ENCODE data around the gene HARBI1.
A peak's percentile ranks its signal among the peaks of the same experiment; 100 is the strongest.

HARBI1 gene

DNA sequence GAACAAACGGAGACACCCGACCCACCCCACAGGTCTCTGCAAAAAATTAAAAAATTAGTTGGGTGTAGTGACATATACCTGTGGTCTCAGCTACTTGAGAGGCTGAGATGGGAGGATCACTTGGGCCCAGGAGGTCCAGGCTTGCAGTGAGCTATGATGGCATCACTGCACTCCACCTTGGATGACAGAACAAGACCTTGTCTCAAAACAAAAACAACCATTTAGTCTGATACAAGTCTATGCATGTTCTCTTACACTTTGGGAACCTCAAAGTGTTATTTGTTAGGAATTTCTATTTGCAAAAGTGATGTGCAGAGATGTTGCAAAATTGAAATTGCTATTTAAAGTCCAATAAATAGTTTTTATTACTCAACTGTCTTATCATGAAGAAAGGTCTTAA lies 14.6 kb upstream of the HARBI1 start:
- H3K9ac ChIP-seq (ENCODE audit: low read depth, low read length), result no peak overlapping the region
- H3K4me1 ChIP-seq (ENCODE audit: insufficient read depth, low read length), result no peaks in the 10 kb centered on the region
- no peak overlapping the region for H3K27ac ChIP-seq (ENCODE audit: low read length)
- H3K9me3 ChIP-seq (ENCODE audit: insufficient read depth, low read depth, low read length), result no peaks in the 10 kb centered on the region
- H3K4me3 ChIP-seq (ENCODE audit: low read length), result no peak overlapping the region
- H3K36me3 ChIP-seq (ENCODE audit: insufficient read depth, low read depth, low read length), result peaks cover 29% of the 10 kb centered on the region
- no peaks in the 10 kb centered on the region for H3K27me3 ChIP-seq (ENCODE audit: insufficient read depth, low read length)

GRCh38 chr11:46630237-46630636 lies 13.2 kb upstream of the HARBI1 start:
- Histone ChIP-seq H3K27me3 (ENCODE audit: insufficient read depth, low read length) (no peaks in the 10 kb centered on the region), H3K36me3 (ENCODE audit: insufficient read depth, low read depth, low read length) (peaks cover 34% of the 10 kb centered on the region; the same call in 1 of the 2 replicates), H3K4me1 (ENCODE audit: insufficient read depth, low read length) (no peaks in the 10 kb centered on the region), H3K27ac (ENCODE audit: low read length) (no peak overlapping the region), H3K9ac (ENCODE audit: low read depth, low read length) (no peak overlapping the region), H3K4me3 (ENCODE audit: low read length) (no peak overlapping the region), H3K9me3 (ENCODE audit: insufficient read depth, low read depth, low read length) (no peaks in the 10 kb centered on the region)

DNA sequence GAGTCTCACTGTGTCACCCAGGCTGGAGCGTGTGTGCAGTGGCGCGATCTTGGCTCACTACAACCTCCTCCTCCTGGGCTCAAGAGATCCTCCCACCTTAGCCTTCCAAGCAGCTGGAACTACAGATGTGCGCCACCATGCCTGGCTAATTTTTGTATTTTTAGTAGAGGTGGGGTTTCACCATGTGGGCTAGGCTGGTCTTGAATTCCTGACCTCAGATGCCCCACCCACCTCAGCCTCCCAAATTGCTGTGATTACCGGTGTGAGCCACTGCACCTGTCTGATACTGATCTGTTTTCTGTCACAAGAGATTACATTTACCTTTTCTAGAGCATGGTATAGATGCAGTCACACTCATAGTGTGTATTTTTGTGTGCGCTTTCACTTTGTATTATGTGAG lies 11.9 kb upstream of the HARBI1 start:
- Histone ChIP-seq H3K4me3 (ENCODE audit: low read length) (no peak overlapping the region), H3K9ac (ENCODE audit: low read depth, low read length) (no peak overlapping the region), H3K27me3 (ENCODE audit: insufficient read depth, low read length) (no peaks in the 10 kb centered on the region), H3K4me1 (ENCODE audit: insufficient read depth, low read length) (no peaks in the 10 kb centered on the region), H3K36me3 (ENCODE audit: insufficient read depth, low read depth, low read length) (peaks cover 46% of the 10 kb centered on the region), H3K9me3 (ENCODE audit: insufficient read depth, low read depth, low read length) (no peaks in the 10 kb centered on the region), H3K27ac (ENCODE audit: low read length) (no peak overlapping the region)

DNA sequence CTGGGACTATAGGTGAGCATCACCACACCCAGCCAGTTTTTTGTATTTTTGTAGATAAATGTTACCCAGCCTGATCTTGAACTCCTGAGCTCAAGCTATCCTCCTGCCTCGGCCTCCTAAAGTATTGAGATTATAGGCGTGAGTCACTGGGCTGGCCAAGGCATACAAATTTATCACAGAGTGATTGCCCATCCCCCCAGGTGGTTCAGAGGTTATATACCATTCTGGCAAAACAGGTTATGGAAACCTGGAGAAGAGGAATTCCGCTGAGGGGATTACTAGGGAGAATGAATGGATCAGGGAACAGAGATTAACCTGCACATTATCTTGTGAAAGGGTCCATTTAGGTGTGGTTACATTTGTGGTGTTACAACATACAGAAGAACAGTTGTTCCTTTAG lies 8.4 kb upstream of the HARBI1 start:
- peaks cover 40% of the 10 kb centered on the region for H3K36me3 ChIP-seq (ENCODE audit: insufficient read depth, low read depth, low read length)
- no peak overlapping the region for H3K27ac ChIP-seq (ENCODE audit: low read length)

DNA sequence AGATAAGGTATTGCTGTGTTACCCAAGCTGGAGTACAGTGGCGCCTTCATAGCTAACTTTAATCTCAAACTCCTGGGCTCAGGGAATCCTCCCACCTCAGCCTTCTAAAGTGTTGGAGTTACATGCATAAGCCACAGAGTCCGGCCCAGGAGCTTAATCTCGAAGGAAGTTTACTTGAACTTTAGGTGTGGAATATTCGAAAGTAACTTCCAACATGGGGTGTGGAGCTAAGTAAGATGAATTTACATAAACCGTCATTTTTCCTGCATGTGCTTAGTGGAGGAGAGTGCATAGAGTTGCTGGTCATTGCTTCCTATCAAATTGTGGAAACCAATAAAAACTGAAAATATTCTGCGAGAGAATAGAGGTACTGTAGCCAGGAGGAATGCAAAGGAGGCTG lies 1.8 kb upstream of the HARBI1 start:
- Histone ChIP-seq H3K27me3 (ENCODE audit: insufficient read depth, low read length) (no peaks in the 10 kb centered on the region), H3K4me1 (ENCODE audit: insufficient read depth, low read length) (0 out of 2 replicates have a peak, but pooled peaks cover 3% of the 10 kb centered on the region), H3K27ac (ENCODE audit: low read length) (no peak overlapping the region), H3K4me3 (ENCODE audit: low read length) (peak overlapping the region; percentile 96; the same call in 1 of the 2 replicates), H3K9me3 (ENCODE audit: insufficient read depth, low read depth, low read length) (no peaks in the 10 kb centered on the region), H3K9ac (ENCODE audit: low read depth, low read length) (no peak overlapping the region), H3K36me3 (ENCODE audit: insufficient read depth, low read depth, low read length) (peaks cover 7% of the 10 kb centered on the region; the same call in 1 of the 2 replicates)

More for the DNA sequence above, 8.4 kb upstream of the HARBI1 start:
- H3K27me3 ChIP-seq (ENCODE audit: insufficient read depth, low read length), result no peaks in the 10 kb centered on the region
- H3K4me3 ChIP-seq (ENCODE audit: low read length), result no peak overlapping the region
- no peaks in the 10 kb centered on the region for H3K4me1 ChIP-seq (ENCODE audit: insufficient read depth, low read length)
- H3K9ac ChIP-seq (ENCODE audit: low read depth, low read length), result no peak overlapping the region
- H3K9me3 ChIP-seq (ENCODE audit: insufficient read depth, low read depth, low read length), result no peaks in the 10 kb centered on the region

DNA sequence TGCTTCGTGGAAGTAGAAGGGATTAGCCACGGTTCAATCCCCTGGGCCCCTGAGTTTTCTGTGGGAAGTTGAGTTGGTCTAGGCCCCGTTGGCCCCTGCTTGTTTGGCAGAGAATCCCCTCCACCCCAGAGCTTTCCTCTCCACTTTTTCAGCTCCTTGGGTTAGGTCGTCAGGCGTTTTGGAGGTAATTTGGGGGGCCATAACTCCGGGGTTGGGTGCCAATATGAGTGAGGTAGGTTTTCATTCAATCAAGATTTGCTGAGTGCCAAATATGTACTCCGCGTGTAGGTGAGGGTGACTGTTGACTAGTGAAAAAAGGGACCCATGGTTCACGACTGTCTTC lies 916 bp upstream of the HARBI1 start:
- Histone ChIP-seq H3K27me3 (ENCODE audit: insufficient read depth, low read length) (no peaks in the 10 kb centered on the region), H3K27ac (ENCODE audit: low read length) (peak overlapping the region; percentile 75), H3K4me1 (ENCODE audit: insufficient read depth, low read length) (0 out of 2 replicates have a peak, but pooled peaks cover 3% of the 10 kb centered on the region), H3K9ac (ENCODE audit: low read depth, low read length) (peak overlapping the region; percentile 93), H3K9me3 (ENCODE audit: insufficient read depth, low read depth, low read length) (no peaks in the 10 kb centered on the region), H3K36me3 (ENCODE audit: insufficient read depth, low read depth, low read length) (peaks cover 7% of the 10 kb centered on the region; the same call in 1 of the 2 replicates), H3K4me3 (ENCODE audit: low read length) (peak overlapping the region; percentile 96)

DNA sequence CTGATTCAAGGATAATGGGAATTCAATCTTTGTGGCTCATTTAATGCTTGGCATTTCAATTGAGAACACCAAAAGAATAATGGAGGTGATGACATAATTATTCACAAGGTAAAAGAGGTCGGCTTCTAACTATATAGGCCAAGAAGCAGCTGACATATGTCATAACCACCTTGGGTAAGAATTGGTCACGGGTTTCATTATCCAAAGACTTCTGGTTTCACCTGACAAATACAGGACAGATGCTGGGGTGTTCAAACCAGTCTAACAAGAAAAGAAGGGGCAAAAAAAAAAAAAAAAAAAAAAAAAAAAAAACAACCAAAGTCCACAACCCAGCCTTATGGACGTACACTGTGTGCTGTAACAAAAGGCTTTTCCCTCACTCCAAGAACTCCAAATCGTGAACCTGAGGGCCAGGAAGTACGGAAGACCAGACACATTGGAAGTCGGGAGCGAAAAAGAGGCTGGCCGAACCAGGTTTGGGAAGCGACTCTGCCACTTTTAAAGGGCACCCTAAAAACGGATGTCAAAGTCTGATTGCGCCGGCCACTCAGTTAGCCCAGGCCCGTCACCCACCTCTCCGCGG lies 385 bp downstream of the HARBI1 start:
- Histone ChIP-seq H3K9ac (ENCODE audit: low read depth, low read length) (peak overlapping the region; percentile 93), H3K4me3 (ENCODE audit: low read length) (peak overlapping the region; percentile 96), H3K36me3 (ENCODE audit: insufficient read depth, low read depth, low read length) (peaks cover 6% of the 10 kb centered on the region; the same call in 1 of the 2 replicates), H3K27ac (ENCODE audit: low read length) (peak overlapping the region; percentile 76), H3K9me3 (ENCODE audit: insufficient read depth, low read depth, low read length) (no peaks in the 10 kb centered on the region), H3K27me3 (ENCODE audit: insufficient read depth, low read length) (no peaks in the 10 kb centered on the region), H3K4me1 (ENCODE audit: insufficient read depth, low read length) (0 out of 2 replicates have a peak, but pooled peaks cover 3% of the 10 kb centered on the region)

DNA sequence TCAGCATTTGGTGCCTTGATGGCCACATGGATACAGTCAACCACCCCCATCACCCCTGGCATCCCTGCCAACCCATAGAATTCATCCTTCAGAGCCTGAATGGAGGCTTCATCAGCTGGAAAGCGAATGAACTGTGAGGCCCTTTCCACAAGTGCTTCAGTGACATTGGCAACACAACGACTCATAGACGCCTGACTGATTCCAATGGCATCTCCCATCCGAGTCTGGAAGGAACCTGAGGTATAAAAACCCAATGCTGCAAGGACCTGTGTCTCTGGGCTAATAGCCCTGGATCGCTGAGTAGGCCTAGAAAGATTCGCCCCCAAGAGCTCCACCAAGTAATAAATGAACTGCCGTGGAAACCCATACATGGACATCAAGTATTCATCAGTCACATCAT lies 1.3 kb downstream of the HARBI1 start:
- no peaks in the 10 kb centered on the region for H3K36me3 ChIP-seq (ENCODE audit: insufficient read depth, low read depth, low read length)
- H3K27ac ChIP-seq (ENCODE audit: low read length), result no peak overlapping the region
- no peaks in the 10 kb centered on the region for H3K9me3 ChIP-seq (ENCODE audit: insufficient read depth, low read depth, low read length)
- no peak overlapping the region for H3K4me3 ChIP-seq (ENCODE audit: low read length)
- H3K9ac ChIP-seq (ENCODE audit: low read depth, low read length), result no peak overlapping the region
- no peaks in the 10 kb centered on the region for H3K27me3 ChIP-seq (ENCODE audit: insufficient read depth, low read length)
- H3K4me1 ChIP-seq (ENCODE audit: insufficient read depth, low read length), result 0 out of 2 replicates have a peak, but pooled peaks cover 3% of the 10 kb centered on the region

- Histone ChIP-seq H3K27me3 (ENCODE audit: insufficient read depth, low read length) (no peaks in the 10 kb centered on the region), H3K27ac (ENCODE audit: low read length) (no peak overlapping the region), H3K36me3 (ENCODE audit: insufficient read depth, low read depth, low read length) (no peaks in the 10 kb centered on the region), H3K9ac (ENCODE audit: low read depth, low read length) (no peak overlapping the region), H3K9me3 (ENCODE audit: insufficient read depth, low read depth, low read length) (no peaks in the 10 kb centered on the region), H3K4me3 (ENCODE audit: low read length) (no peak overlapping the region), H3K4me1 (ENCODE audit: insufficient read depth, low read length) (0 out of 2 replicates have a peak, but pooled peaks cover 3% of the 10 kb centered on the region)
Observed at GRCh38 chr11:46612326-46612725, 4.7 kb downstream of the HARBI1 start.

- Histone ChIP-seq H3K4me3 (ENCODE audit: low read length) (no peak overlapping the region), H3K9ac (ENCODE audit: low read depth, low read length) (no peak overlapping the region), H3K9me3 (ENCODE audit: insufficient read depth, low read depth, low read length) (no peaks in the 10 kb centered on the region), H3K36me3 (ENCODE audit: insufficient read depth, low read depth, low read length) (no peaks in the 10 kb centered on the region), H3K27me3 (ENCODE audit: insufficient read depth, low read length) (no peaks in the 10 kb centered on the region), H3K27ac (ENCODE audit: low read length) (no peak overlapping the region), H3K4me1 (ENCODE audit: insufficient read depth, low read length) (0 out of 2 replicates have a peak, but pooled peaks cover 3% of the 10 kb centered on the region)
Observed at GRCh38 chr11:46611526-46612304, 5.3 kb downstream of the HARBI1 start.

DNA sequence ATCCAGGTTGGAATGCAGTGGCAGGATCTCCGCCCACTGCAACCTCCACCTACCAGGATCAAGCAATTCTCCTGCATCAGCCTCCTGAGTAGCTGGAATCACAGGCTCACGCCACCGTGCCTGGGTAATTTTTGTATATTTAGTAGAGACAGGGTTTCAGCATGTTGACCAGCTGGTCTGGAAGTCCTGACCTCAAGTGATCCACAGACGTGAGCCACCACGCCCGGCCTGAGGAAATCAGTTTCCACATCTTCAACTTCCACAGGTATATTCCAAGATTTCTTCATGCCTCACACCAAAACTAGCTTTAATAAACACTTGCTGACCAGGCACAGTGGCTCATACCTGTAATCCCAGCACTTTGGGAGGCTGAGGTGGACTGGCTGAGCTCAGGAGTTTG lies 7.6 kb downstream of the HARBI1 start:
- no peaks in the 10 kb centered on the region for H3K9me3 ChIP-seq (ENCODE audit: insufficient read depth, low read depth, low read length)
- no peak overlapping the region for H3K4me3 ChIP-seq (ENCODE audit: low read length)
- no peaks in the 10 kb centered on the region for H3K27me3 ChIP-seq (ENCODE audit: insufficient read depth, low read length)
- no peak overlapping the region for H3K27ac ChIP-seq (ENCODE audit: low read length)
- no peaks in the 10 kb centered on the region for H3K36me3 ChIP-seq (ENCODE audit: insufficient read depth, low read depth, low read length)
- H3K4me1 ChIP-seq (ENCODE audit: insufficient read depth, low read length), result no peaks in the 10 kb centered on the region
- no peak overlapping the region for H3K9ac ChIP-seq (ENCODE audit: low read depth, low read length)

DNA sequence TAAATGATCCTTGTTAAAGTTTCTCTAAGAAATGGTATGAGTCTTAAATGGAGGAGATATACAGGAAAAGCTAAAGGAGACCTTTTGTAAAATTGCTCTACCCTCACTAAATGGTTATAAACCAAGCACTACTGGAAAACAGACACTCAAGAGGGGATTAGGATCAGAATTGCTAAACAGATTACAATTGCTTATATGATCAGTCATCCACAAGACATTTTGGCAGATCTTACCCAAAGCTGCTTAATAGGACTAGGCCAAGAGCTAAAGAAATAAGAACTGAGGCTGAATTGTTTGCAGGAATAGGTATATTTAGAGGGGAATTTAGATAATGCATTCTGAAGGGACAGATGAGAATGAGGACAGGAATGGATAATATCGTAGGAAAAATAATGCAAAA lies 9.5 kb downstream of the HARBI1 start:
- H3K4me3 ChIP-seq (ENCODE audit: low read length), result no peak overlapping the region
- H3K27ac ChIP-seq (ENCODE audit: low read length), result no peak overlapping the region
- H3K36me3 ChIP-seq (ENCODE audit: insufficient read depth, low read depth, low read length), result no peaks in the 10 kb centered on the region; the same call in 1 of the 2 replicates
- H3K9ac ChIP-seq (ENCODE audit: low read depth, low read length), result no peak overlapping the region
- H3K9me3 ChIP-seq (ENCODE audit: insufficient read depth, low read depth, low read length), result no peaks in the 10 kb centered on the region
- H3K4me1 ChIP-seq (ENCODE audit: insufficient read depth, low read length), result no peaks in the 10 kb centered on the region
- no peaks in the 10 kb centered on the region for H3K27me3 ChIP-seq (ENCODE audit: insufficient read depth, low read length)

All from iPS-20b (cell line).